ENCODE results near the gene CAPN5. TPM values are rescaled to one million over a fixed set of nuclear protein-coding genes. Genes with fewer than 3 reads are reported as not detected.

CAPN5 gene
- total and polyA plus RNA-seq, 2 of the 13 experiments (the other 11 are each of a cell fraction or from before 2014, with no cell fraction given), result 0.27 to 1.2 TPM

DNA sequence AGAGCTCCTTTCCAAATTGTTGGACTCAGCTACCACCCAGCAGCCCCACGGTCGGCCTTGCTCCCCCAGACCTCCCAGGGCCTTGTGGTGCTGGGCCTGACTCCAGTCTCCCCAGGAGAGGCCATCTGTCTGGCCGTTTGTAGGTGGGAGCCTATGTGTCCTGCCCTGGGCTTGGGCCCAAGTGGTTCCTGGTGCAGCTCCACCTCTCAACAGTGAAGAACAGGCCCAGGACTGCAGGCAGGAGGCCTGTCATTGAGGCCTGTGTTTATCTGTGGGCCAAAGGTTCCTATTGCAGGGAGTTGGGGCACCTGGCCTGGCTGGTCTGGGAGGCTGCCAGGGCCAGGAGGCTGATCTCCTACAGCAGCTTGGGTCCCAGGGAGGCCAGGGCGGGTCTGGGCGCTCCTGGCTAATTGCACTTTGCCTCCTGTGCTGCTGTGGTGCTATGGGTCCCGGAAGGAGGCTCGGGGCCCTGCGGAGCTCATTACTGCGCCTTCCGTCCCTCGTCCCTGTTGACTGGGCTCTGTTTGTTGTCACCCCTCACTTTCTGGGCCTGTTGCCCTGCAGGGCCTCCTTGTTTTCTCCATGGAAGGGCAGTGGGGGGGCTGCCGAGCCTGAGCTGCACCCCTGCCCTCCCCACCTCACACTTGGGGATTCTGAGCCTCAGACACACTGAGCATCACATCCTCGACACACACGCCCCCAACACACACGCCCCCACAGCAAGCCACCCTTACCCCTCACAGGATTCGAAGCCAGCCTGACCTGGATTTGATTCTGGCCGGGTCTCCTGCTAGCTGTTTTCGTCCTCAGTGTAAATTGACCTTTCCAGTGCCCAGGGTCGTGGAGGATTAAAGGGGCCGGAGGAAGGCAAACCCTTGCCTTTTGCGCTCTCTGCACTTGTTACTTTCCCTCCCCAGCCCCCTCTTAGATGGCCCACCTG lies 29.1 kb downstream of the CAPN5 start (continued):
- TF ChIP-seq ZBTB7A (CRISPR knock-in tag; IDR thresholded peaks at IDR 0.05) (peak; percentile 60; the same call in 1 of the 2 replicates), GATAD2A (CRISPR knock-in tag; IDR thresholded peaks at IDR 0.05) (peak; percentile 50), ZNF607 (CRISPR knock-in tag; IDR thresholded peaks at IDR 0.05; ENCODE audit: borderline replicate concordance) (0 out of 2 replicates have a peak, but pooled peaks have one; percentile 7), ZBTB43 (CRISPR knock-in tag; conservative IDR thresholded peaks at IDR 0.05) (0 out of 2 replicates have a peak, but pooled peaks have one; percentile 7), ZNF775 (CRISPR knock-in tag; IDR thresholded peaks at IDR 0.05; ENCODE audit: borderline replicate concordance) (no peak), TSC22D2 (CRISPR knock-in tag; IDR thresholded peaks at IDR 0.05; ENCODE audit: borderline replicate concordance) (0 out of 2 replicates have a peak, but pooled peaks have one; percentile 22), TAF1 (CRISPR knock-in tag; IDR thresholded peaks at IDR 0.05) (peak; percentile 48; the same call in 1 of the 2 replicates), RBFOX2 (IDR thresholded peaks at IDR 0.05; ENCODE audit: low read depth, low read length) (peak; percentile 49; the same call in 1 of the 2 replicates), ZNF747 (CRISPR knock-in tag; IDR thresholded peaks at IDR 0.05; ENCODE audit: borderline replicate concordance) (peak; percentile 84; the same call in 1 of the 2 replicates), TBX2 (CRISPR knock-in tag; IDR thresholded peaks at IDR 0.05; ENCODE audit: borderline replicate concordance) (peak; percentile 88), ZNF629 (CRISPR knock-in tag; conservative IDR thresholded peaks at IDR 0.05) (peak; percentile 94), ZNF720 (CRISPR knock-in tag; IDR thresholded peaks at IDR 0.05) (no peak), ZSCAN20 (CRISPR knock-in tag; IDR thresholded peaks at IDR 0.05; ENCODE audit: borderline replicate concordance) (0 out of 2 replicates have a peak, but pooled peaks have one; percentile 33), ZNF776 (CRISPR knock-in tag; IDR thresholded peaks at IDR 0.05) (no peak), PHF8 (CRISPR knock-in tag; IDR thresholded peaks at IDR 0.05) (peak; percentile 69), SNAPC2 (CRISPR knock-in tag; IDR thresholded peaks at IDR 0.05) (0 out of 2 replicates have a peak, but pooled peaks have one; percentile 57), SALL2 (CRISPR knock-in tag; IDR thresholded peaks at IDR 0.05) (0 out of 2 replicates have a peak, but pooled peaks have one; percentile 0)
- TF ChIP-seq, protein P1, sequence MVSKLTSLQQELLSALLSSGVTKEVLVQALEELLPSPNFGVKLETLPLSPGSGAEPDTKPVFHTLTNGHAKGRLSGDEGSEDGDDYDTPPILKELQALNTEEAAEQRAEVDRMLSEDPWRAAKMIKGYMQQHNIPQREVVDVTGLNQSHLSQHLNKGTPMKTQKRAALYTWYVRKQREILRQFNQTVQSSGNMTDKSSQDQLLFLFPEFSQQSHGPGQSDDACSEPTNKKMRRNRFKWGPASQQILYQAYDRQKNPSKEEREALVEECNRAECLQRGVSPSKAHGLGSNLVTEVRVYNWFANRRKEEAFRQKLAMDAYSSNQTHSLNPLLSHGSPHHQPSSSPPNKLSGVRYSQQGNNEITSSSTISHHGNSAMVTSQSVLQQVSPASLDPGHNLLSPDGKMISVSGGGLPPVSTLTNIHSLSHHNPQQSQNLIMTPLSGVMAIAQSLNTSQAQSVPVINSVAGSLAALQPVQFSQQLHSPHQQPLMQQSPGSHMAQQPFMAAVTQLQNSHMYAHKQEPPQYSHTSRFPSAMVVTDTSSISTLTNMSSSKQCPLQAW (CRISPR knock-in tag; IDR thresholded peaks at IDR 0.05), result no peak
- TF ChIP-seq, protein P2, sequence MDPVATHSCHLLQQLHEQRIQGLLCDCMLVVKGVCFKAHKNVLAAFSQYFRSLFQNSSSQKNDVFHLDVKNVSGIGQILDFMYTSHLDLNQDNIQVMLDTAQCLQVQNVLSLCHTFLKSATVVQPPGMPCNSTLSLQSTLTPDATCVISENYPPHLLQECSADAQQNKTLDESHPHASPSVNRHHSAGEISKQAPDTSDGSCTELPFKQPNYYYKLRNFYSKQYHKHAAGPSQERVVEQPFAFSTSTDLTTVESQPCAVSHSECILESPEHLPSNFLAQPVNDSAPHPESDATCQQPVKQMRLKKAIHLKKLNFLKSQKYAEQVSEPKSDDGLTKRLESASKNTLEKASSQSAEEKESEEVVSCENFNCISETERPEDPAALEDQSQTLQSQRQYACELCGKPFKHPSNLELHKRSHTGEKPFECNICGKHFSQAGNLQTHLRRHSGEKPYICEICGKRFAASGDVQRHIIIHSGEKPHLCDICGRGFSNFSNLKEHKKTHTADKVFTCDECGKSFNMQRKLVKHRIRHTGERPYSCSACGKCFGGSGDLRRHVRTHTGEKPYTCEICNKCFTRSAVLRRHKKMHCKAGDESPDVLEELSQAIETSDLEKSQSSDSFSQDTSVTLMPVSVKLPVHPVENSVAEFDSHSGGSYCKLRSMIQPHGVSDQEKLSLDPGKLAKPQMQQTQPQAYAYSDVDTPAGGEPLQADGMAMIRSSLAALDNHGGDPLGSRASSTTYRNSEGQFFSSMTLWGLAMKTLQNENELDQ (CRISPR knock-in tag; IDR thresholded peaks at IDR 0.05; ENCODE audit: borderline replicate concordance), result no peak
- TF ChIP-seq, protein P3, sequence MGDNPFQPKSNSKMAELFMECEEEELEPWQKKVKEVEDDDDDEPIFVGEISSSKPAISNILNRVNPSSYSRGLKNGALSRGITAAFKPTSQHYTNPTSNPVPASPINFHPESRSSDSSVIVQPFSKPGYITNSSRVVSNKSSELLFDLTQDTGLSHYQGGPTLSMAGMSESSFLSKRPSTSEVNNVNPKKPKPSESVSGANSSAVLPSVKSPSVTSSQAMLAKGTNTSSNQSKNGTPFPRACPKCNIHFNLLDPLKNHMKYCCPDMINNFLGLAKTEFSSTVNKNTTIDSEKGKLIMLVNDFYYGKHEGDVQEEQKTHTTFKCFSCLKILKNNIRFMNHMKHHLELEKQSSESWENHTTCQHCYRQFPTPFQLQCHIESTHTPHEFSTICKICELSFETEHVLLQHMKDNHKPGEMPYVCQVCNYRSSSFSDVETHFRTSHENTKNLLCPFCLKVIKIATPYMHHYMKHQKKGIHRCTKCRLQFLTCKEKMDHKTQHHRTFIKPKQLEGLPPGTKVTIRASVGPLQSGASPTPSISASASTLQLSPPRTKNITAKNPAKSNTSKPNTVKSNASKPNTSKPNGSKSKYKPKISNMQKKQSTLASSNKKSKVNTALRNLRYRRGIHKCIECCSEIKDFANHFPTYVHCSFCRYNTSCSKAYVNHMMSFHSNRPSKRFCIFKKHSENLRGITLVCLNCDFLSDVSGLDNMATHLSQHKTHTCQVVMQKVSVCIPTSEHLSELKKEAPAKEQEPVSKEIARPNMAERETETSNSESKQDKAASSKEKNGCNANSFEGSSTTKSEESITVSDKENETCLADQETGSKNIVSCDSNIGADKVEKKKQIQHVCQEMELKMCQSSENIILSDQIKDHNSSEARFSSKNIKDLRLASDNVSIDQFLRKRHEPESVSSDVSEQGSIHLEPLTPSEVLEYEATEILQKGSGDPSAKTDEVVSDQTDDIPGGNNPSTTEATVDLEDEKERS (CRISPR knock-in tag; IDR thresholded peaks at IDR 0.05), result no peak; the same call in 1 of the 2 replicates

Measured in HepG2 (cell line).